ENCODE measurements around the gene ERLEC1. TPM values are rescaled to one million over a fixed set of nuclear protein-coding genes. Genes with fewer than 3 reads are reported as not detected.

The ERLEC1 gene
- total RNA-seq, 2 donors from 2014 or later, result 33.4 to 38.4 TPM

- no peak for TF ChIP-seq CTCF (conservative IDR thresholded peaks at IDR 0.05)
- Mint-ChIP-seq H3K36me3 (ENCODE audit: low read depth) (peaks cover 44% of the 10 kb centered on the region), H3K4me3 (no peak overlapping the region), H3K27ac (no peak overlapping the region), H3K9me3 (no peaks in the 10 kb centered on the region), H3K27me3 (ENCODE audit: insufficient read depth) (no peaks in the 10 kb centered on the region), H3K4me1 (no peaks in the 10 kb centered on the region)
- no peak overlapping the region for H3K4me3 ChIP-seq (ENCODE audit: low read length)
- H3K36me3 ChIP-seq (ENCODE audit: control insufficient read depth, insufficient read depth, low read length), result peaks cover 88% of the 10 kb centered on the region
- no peak for DNase-seq
- H3K9ac ChIP-seq (ENCODE audit: extremely low read depth, low read length, poor library complexity, severe bottlenecking), result no peak overlapping the region
- no peak overlapping the region for H3K27ac ChIP-seq (ENCODE audit: low read depth, low read length)
- H3K9me3 ChIP-seq (ENCODE audit: control insufficient read depth, low read length), result no peaks in the 10 kb centered on the region
- no peaks in the 10 kb centered on the region for H3K4me1 ChIP-seq (ENCODE audit: control insufficient read depth, insufficient read depth, low read length)
- H3K27me3 ChIP-seq (ENCODE audit: control insufficient read depth, insufficient read depth, low read length, poor library complexity, severe bottlenecking), result no peaks in the 10 kb centered on the region
- WGBS, 2 experiments (ENCODE audit: insufficient coverage in 1 of 2, insufficient read length in 1 of 2), result 94% methylated on average over 2 of the region's 2 CpGs; no CpG with 5 or more reads in 1 of the 2 experiments
These were observed 80.9 kb downstream of the ERLEC1 start for GRCh38 chr2:53867773-53868172.

Small RNAs within 50 kb of the gene (microRNA-seq; reads per million reads assigned to microRNA genes)
- gene MIR3682 (ENCODE audit: borderline microRNAs expressed), result not detected

Other genes with a start within 250 kb of the ERLEC1 start
- 1 to 10 TPM; 3.6 to 4.8 TPM for gene CHAC2, start 19.2 kb upstream of the ERLEC1 start, total RNA-seq
- gene ASB3, start 91 bp upstream of the ERLEC1 start, total RNA-seq, result 10 to 100 TPM; 37.9 to 40.3 TPM
- gene GPR75, start 72.9 kb downstream of the ERLEC1 start, total RNA-seq, result 1 to 10 TPM; 3.6 to 6.7 TPM
- gene PSME4, start 183.9 kb downstream of the ERLEC1 start, total RNA-seq, result 100 to 1,000 TPM in 1 of 2 donors, 10 to 100 TPM in 1; 90.6 to 116 TPM

Measured in endodermal cell (in vitro differentiated cells).